Measurements from ENCODE around the gene CSRP1. TPM values are rescaled to one million over a fixed set of nuclear protein-coding genes. Genes with fewer than 3 reads are reported as not detected.
A peak's percentile ranks its signal among the peaks of the same experiment; 100 is the strongest.

The CSRP1 gene
- total and polyA plus RNA-seq, 2 experiments from 2014 or later: 5.8 to 29.9 TPM

DNA sequence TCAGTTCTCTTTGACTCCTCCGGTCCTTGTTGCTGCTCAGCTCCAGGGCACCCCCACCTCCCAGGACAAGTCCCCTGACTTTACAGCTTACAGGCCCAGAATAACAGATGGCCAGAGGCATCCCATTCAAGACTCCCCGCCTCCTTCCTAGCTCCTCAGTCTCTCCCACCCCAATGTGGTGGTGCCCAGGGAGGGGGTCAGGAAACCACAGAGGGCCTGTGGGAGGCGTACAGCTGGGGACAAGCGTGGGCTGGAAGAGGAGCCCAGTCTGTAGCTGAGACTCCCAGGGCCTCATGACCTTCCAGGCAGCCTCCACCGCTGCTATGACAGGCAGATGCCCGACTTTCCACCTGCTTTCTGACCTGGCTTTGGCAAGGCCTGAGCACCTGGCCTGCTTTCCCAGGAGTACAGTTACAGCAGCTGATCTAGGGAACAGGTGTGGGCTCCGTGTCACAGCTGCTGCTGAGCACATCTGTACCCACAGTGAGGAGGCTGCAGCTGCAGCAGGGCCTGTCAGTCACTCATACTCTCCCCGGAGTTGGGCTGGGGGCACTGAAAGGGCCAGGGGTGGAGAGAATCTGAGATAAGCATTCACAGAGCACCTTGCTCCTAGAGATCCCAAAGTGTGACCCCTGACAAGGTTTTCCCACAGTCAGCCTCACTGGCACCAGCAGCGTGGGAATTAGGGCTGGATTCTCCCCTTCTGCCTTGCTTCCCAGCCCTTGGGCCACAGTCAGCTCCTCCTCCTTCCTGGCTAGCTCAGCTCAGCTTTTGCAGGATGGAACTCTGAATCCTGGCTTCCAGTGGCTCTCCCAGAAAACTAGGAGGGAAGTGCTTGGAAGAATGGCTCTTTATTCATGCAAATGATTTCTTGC lies 24.9 kb upstream of the CSRP1 start:
- Mint-ChIP-seq H3K4me3 (no peak overlapping the region), H3K27me3 (ENCODE audit: insufficient read depth, low read depth, poor library complexity) (peaks cover 9% of the 10 kb centered on the region), H3K36me3 (ENCODE audit: low read depth) (no peaks in the 10 kb centered on the region), H3K27ac (no peak overlapping the region), H3K9me3 (no peaks in the 10 kb centered on the region), H3K4me1 (peaks cover 20% of the 10 kb centered on the region)
- H3K27me3 ChIP-seq (ENCODE audit: insufficient read depth): peaks cover 8% of the 10 kb centered on the region
- H4K20me1 ChIP-seq (replicated peaks; ENCODE audit: insufficient read depth): no peaks in the 10 kb centered on the region
- H3K4me3 ChIP-seq: no peak overlapping the region
- ATAC-seq: peak; percentile 20
- H3F3A ChIP-seq (replicated peaks; ENCODE audit: low read depth): 0 out of 2 replicates have a peak, but pooled peaks cover 3% of the 10 kb centered on the region
- 0 out of 2 replicates have a peak overlapping the region, but pooled peaks have one; percentile 14 for H3K4me2 ChIP-seq
- no peaks in the 10 kb centered on the region for H3K9me2 ChIP-seq (ENCODE audit: insufficient read depth)
- TF ChIP-seq POLR2AphosphoS5 (IDR thresholded peaks at IDR 0.05; ENCODE audit: low read depth): no peak
- no peak for TF ChIP-seq ZNF114 (CRISPR knock-in tag; IDR thresholded peaks at IDR 0.05)
- TF ChIP-seq CREB1 (CRISPR knock-in tag; IDR thresholded peaks at IDR 0.05; ENCODE audit: low read depth): no peak
- no peak for TF ChIP-seq ZNF331 (CRISPR knock-in tag; IDR thresholded peaks at IDR 0.05; ENCODE audit: low read depth)
- no peak for TF ChIP-seq NANOG (IDR thresholded peaks at IDR 0.05; ENCODE audit: borderline replicate concordance)
- TF ChIP-seq, protein P1, sequence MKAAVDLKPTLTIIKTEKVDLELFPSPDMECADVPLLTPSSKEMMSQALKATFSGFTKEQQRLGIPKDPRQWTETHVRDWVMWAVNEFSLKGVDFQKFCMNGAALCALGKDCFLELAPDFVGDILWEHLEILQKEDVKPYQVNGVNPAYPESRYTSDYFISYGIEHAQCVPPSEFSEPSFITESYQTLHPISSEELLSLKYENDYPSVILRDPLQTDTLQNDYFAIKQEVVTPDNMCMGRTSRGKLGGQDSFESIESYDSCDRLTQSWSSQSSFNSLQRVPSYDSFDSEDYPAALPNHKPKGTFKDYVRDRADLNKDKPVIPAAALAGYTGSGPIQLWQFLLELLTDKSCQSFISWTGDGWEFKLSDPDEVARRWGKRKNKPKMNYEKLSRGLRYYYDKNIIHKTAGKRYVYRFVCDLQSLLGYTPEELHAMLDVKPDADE (IDR thresholded peaks at IDR 0.05): no peak
- TF ChIP-seq, protein P2, sequence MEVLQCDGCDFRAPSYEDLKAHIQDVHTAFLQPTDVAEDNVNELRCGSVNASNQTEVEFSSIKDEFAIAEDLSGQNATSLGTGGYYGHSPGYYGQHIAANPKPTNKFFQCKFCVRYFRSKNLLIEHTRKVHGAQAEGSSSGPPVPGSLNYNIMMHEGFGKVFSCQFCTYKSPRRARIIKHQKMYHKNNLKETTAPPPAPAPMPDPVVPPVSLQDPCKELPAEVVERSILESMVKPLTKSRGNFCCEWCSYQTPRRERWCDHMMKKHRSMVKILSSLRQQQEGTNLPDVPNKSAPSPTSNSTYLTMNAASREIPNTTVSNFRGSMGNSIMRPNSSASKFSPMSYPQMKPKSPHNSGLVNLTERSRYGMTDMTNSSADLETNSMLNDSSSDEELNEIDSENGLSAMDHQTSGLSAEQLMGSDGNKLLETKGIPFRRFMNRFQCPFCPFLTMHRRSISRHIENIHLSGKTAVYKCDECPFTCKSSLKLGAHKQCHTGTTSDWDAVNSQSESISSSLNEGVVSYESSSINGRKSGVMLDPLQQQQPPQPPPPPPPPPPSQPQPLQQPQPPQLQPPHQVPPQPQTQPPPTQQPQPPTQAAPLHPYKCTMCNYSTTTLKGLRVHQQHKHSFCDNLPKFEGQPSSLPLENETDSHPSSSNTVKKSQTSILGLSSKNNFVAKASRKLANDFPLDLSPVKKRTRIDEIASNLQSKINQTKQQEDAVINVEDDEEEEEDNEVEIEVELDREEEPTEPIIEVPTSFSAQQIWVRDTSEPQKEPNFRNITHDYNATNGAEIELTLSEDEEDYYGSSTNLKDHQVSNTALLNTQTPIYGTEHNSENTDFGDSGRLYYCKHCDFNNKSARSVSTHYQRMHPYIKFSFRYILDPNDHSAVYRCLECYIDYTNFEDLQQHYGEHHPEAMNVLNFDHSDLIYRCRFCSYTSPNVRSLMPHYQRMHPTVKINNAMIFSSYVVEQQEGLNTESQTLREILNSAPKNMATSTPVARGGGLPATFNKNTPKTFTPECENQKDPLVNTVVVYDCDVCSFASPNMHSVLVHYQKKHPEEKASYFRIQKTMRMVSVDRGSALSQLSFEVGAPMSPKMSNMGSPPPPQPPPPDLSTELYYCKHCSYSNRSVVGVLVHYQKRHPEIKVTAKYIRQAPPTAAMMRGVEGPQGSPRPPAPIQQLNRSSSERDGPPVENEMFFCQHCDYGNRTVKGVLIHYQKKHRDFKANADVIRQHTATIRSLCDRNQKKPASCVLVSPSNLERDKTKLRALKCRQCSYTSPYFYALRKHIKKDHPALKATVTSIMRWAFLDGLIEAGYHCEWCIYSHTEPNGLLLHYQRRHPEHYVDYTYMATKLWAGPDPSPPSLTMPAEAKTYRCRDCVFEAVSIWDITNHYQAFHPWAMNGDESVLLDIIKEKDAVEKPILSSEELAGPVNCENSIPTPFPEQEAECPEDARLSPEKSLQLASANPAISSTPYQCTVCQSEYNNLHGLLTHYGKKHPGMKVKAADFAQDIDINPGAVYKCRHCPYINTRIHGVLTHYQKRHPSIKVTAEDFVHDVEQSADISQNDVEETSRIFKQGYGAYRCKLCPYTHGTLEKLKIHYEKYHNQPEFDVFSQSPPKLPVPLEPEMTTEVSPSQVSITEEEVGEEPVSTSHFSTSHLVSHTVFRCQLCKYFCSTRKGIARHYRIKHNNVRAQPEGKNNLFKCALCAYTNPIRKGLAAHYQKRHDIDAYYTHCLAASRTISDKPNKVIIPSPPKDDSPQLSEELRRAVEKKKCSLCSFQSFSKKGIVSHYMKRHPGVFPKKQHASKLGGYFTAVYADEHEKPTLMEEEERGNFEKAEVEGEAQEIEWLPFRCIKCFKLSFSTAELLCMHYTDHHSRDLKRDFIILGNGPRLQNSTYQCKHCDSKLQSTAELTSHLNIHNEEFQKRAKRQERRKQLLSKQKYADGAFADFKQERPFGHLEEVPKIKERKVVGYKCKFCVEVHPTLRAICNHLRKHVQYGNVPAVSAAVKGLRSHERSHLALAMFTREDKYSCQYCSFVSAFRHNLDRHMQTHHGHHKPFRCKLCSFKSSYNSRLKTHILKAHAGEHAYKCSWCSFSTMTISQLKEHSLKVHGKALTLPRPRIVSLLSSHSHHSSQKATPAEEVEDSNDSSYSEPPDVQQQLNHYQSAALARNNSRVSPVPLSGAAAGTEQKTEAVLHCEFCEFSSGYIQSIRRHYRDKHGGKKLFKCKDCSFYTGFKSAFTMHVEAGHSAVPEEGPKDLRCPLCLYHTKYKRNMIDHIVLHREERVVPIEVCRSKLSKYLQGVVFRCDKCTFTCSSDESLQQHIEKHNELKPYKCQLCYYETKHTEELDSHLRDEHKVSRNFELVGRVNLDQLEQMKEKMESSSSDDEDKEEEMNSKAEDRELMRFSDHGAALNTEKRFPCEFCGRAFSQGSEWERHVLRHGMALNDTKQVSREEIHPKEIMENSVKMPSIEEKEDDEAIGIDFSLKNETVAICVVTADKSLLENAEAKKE (CRISPR knock-in tag; IDR thresholded peaks at IDR 0.05): no peak
- TF ChIP-seq EZH2phosphoT487 (IDR thresholded peaks at IDR 0.05; ENCODE audit: unreplicated experiment): no peak
- TF ChIP-seq EZH2 (IDR thresholded peaks at IDR 0.05; ENCODE audit: low read depth, unreplicated experiment): no peak
- TF ChIP-seq, protein P3, sequence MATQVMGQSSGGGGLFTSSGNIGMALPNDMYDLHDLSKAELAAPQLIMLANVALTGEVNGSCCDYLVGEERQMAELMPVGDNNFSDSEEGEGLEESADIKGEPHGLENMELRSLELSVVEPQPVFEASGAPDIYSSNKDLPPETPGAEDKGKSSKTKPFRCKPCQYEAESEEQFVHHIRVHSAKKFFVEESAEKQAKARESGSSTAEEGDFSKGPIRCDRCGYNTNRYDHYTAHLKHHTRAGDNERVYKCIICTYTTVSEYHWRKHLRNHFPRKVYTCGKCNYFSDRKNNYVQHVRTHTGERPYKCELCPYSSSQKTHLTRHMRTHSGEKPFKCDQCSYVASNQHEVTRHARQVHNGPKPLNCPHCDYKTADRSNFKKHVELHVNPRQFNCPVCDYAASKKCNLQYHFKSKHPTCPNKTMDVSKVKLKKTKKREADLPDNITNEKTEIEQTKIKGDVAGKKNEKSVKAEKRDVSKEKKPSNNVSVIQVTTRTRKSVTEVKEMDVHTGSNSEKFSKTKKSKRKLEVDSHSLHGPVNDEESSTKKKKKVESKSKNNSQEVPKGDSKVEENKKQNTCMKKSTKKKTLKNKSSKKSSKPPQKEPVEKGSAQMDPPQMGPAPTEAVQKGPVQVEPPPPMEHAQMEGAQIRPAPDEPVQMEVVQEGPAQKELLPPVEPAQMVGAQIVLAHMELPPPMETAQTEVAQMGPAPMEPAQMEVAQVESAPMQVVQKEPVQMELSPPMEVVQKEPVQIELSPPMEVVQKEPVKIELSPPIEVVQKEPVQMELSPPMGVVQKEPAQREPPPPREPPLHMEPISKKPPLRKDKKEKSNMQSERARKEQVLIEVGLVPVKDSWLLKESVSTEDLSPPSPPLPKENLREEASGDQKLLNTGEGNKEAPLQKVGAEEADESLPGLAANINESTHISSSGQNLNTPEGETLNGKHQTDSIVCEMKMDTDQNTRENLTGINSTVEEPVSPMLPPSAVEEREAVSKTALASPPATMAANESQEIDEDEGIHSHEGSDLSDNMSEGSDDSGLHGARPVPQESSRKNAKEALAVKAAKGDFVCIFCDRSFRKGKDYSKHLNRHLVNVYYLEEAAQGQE (IDR thresholded peaks at IDR 0.05; ENCODE audit: unreplicated experiment): no peak
- DNase-seq (ENCODE audit: low spot score): peak; percentile 29
- H3K36me3 ChIP-seq (ENCODE audit: insufficient read depth): no peaks in the 10 kb centered on the region
- peaks cover 10% of the 10 kb centered on the region for H3K4me1 ChIP-seq (ENCODE audit: insufficient read depth)
- H3K79me2 ChIP-seq (replicated peaks; ENCODE audit: insufficient read depth): no peaks in the 10 kb centered on the region
- H2AFZ ChIP-seq: no peak overlapping the region
- H3K27ac ChIP-seq (ENCODE audit: low read depth): no peak overlapping the region
